DOHH2 (cell line): ENCODE measurements around the gene TFAP2C.

Experiments used
- H3F3A ChIP-seq: fragments of 200-600 bp; sonication (generic), shearing (Covaris generic); 2 replicates; pipeline ENCODE4 v1.6.0; 2016; ENCODE audit warnings: antibody characterized with exemption, mild to moderate bottlenecking; ENCODE audit not compliant: control insufficient read depth, insufficient read depth
- H3K27ac ChIP-seq: fragments of 200-600 bp; sonication (generic); 2 replicates; pipeline ENCODE4 v1.5.1; 2014; ENCODE audit warnings: low read depth, mild to moderate bottlenecking, low read length, moderate library complexity
- H3K27me3 ChIP-seq: fragments of 200-600 bp; sonication (generic); 2 replicates; pipeline ENCODE4 v1.6.1; 2014; ENCODE audit warnings: mild to moderate bottlenecking, low read length, mixed read lengths; ENCODE audit not compliant: control insufficient read depth
- H3K36me3 ChIP-seq: fragments of 200-600 bp; sonication (generic); 2 replicates; pipeline ENCODE4 v1.6.1; 2014; ENCODE audit warnings: mild to moderate bottlenecking, low read length, moderate library complexity, mixed read lengths; ENCODE audit not compliant: control insufficient read depth
- H3K4me1 ChIP-seq: fragments of 200-600 bp; sonication (generic); 2 replicates; pipeline ENCODE4 v1.6.1; 2014; ENCODE audit warnings: mild to moderate bottlenecking, low read length, mixed read lengths; ENCODE audit not compliant: control insufficient read depth
- H3K4me2 ChIP-seq: fragments of 200-600 bp; sonication (generic); 2 replicates; pipeline ENCODE4 v1.6.0; 2014; ENCODE audit warnings: mild to moderate bottlenecking, low read length, moderate library complexity
- H3K4me3 ChIP-seq: fragments of 200-600 bp; sonication (generic); 2 replicates; pipeline ENCODE4 v1.5.1; 2014; ENCODE audit warnings: mild to moderate bottlenecking, low read length, mixed read lengths
- H3K79me2 ChIP-seq: fragments of 200-600 bp; sonication (generic); 2 replicates; pipeline ENCODE4 v1.6.1; 2014; ENCODE audit warnings: mild to moderate bottlenecking, low read length, mixed read lengths; ENCODE audit not compliant: control insufficient read depth
- H3K9me2 ChIP-seq: fragments of 200-600 bp; sonication (generic); replicated peaks from 2 replicates; pipeline ENCODE4 v1.6.1; 2014; ENCODE audit warnings: mild to moderate bottlenecking, low read length, mixed read lengths; ENCODE audit not compliant: control insufficient read depth
- H3K9me3 ChIP-seq: fragments of 200-600 bp; sonication (generic); 2 replicates; pipeline ENCODE4 v1.6.1; 2014; ENCODE audit warnings: antibody characterized with exemption, low read length, mixed read lengths; ENCODE audit not compliant: control insufficient read depth, insufficient read depth
- H4K20me1 ChIP-seq: fragments of 200-600 bp; sonication (generic); 2 replicates; pipeline ENCODE4 v1.6.0; 2014; ENCODE audit warnings: low read depth, mild to moderate bottlenecking, antibody characterized with exemption, low read length, moderate library complexity; ENCODE audit not compliant: control insufficient read depth, insufficient read depth
- EZH2phosphoT487 ChIP-seq: fragments of 200-600 bp; sonication (generic); IDR thresholded peaks from 2 replicates; pipeline ENCODE4 v1.6.1; 2017; ENCODE audit warnings: borderline replicate concordance, mild to moderate bottlenecking, antibody characterized with exemption, low read length, moderate library complexity, mixed read lengths
- TF ChIP-seq, protein P1 (sequence below): fragments of 200-600 bp; sonication (generic); IDR thresholded peaks from one replicate; pipeline ENCODE4 v1.5.1; 2014; ENCODE audit warnings: antibody characterized with exemption, mild to moderate bottlenecking, low read depth, low read length; ENCODE audit not compliant: poor library complexity, severe bottlenecking

TFAP2C gene

DNA sequence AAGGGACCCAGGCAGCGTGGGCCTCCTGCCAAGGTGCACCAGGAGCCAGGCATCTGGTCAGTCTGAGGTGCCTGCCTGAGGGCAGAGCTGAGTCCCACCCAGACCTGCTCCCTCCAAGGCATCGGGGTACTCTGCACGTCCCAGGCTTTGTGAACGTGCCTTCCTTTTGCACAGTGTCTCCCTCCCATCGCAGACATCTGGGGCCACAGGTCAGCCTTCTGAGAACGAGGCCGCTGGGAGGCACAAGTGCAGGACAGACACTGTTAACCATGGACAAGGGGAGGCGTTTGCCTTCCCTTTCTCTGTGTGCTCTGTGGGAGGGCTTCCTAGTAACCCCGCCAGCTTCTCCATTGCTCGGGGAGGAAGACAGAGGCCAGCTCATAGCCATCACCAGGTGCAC lies 47.6 kb downstream of the TFAP2C start:
- no peak overlapping the region for H3K4me3 ChIP-seq
- no peak overlapping the region for H3K27ac ChIP-seq
- H3K4me1 ChIP-seq = no peaks in the 10 kb centered on the region
- no peaks in the 10 kb centered on the region for H3K27me3 ChIP-seq
- no peaks in the 10 kb centered on the region for H3K9me2 ChIP-seq
- no peaks in the 10 kb centered on the region for H3K79me2 ChIP-seq
- no peaks in the 10 kb centered on the region for H3K36me3 ChIP-seq
- H4K20me1 ChIP-seq = no peaks in the 10 kb centered on the region
- TF ChIP-seq EZH2phosphoT487 = no peak
- TF ChIP-seq, protein P1, sequence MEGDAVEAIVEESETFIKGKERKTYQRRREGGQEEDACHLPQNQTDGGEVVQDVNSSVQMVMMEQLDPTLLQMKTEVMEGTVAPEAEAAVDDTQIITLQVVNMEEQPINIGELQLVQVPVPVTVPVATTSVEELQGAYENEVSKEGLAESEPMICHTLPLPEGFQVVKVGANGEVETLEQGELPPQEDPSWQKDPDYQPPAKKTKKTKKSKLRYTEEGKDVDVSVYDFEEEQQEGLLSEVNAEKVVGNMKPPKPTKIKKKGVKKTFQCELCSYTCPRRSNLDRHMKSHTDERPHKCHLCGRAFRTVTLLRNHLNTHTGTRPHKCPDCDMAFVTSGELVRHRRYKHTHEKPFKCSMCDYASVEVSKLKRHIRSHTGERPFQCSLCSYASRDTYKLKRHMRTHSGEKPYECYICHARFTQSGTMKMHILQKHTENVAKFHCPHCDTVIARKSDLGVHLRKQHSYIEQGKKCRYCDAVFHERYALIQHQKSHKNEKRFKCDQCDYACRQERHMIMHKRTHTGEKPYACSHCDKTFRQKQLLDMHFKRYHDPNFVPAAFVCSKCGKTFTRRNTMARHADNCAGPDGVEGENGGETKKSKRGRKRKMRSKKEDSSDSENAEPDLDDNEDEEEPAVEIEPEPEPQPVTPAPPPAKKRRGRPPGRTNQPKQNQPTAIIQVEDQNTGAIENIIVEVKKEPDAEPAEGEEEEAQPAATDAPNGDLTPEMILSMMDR = no peak
- H3K9me3 ChIP-seq = no peaks in the 10 kb centered on the region
- H3K4me2 ChIP-seq = no peak overlapping the region
- no peaks in the 10 kb centered on the region for H3F3A ChIP-seq

DNA sequence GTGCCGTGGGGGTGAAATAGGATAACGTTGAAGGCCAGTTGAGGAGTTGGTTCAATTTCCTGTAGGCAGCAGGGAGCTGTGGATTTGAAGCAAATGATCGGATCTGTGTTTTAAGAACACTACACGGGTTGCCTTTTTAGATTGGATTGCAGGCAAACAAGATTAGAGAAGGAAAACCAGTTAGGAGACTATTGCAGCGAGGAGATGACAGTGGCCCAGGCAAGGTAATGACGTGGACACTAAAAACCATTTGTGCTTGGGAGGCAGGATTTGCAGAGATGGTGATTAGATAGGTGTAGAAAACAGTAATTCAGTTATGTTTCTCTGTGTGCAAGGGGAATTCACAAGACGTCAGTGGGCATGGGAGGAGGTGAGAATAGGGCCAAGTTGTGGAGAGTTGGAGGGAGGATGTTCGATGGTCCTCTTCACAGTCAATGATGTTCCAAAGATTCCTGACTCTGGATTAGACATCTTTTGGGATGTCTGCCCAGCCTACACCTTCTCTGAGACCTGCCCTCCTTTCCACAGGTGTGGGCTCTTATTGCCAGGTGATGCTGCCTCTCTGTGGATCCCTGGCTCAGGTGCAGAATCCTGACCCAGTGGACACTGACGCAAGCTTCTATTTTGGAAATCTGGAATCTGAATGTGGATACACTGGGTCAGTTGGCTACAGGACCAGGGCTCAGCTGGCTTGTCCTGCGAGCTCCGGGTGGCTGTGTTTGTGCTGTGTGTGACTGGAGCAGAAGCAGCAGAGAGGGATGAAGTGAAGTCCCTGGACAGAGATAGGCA lies 54.2 kb downstream of the TFAP2C start:
- no peaks in the 10 kb centered on the region for H3K79me2 ChIP-seq
- H3K9me3 ChIP-seq = no peaks in the 10 kb centered on the region
- no peak overlapping the region for H3K4me2 ChIP-seq
- no peaks in the 10 kb centered on the region for H4K20me1 ChIP-seq
- no peak overlapping the region for H3K4me3 ChIP-seq
- no peak for TF ChIP-seq EZH2phosphoT487
- TF ChIP-seq, protein P1 = no peak
- H3K27ac ChIP-seq = no peak overlapping the region
- H3K9me2 ChIP-seq = no peaks in the 10 kb centered on the region
- no peaks in the 10 kb centered on the region for H3K4me1 ChIP-seq
- no peaks in the 10 kb centered on the region for H3K36me3 ChIP-seq
- no peaks in the 10 kb centered on the region for H3F3A ChIP-seq
- peaks cover 3% of the 10 kb centered on the region; the same call in 1 of the 2 replicates for H3K27me3 ChIP-seq

DNA sequence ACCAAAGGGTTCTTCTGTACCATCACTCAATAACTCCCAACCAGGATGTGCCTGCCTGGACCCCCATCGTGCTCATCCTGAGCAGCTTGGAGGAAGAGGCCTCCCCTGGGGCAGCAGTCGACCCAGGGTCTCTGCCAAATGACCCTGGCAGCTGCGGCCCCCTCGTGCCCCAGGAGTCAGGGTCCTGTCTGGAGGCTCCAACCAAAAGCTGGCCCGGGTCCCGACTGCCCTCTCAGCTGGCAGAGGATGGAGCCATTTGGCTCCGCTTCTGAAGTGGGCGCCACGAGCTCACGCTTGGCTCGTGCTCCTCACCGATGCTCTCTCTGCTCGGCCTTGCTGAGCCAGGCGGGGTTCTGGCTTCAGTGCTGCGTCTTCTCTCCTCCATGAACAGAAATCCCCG lies 56.8 kb downstream of the TFAP2C start:
- no peak for TF ChIP-seq EZH2phosphoT487
- TF ChIP-seq, protein P1 = no peak

More for the DNA sequence above, 56.8 kb downstream of the TFAP2C start:
- Histone ChIP-seq H3K36me3 (no peaks in the 10 kb centered on the region), H3K4me3 (no peak overlapping the region), H4K20me1 (no peaks in the 10 kb centered on the region), H3K9me3 (no peaks in the 10 kb centered on the region), H3K79me2 (no peaks in the 10 kb centered on the region), H3K27me3 (peaks cover 5% of the 10 kb centered on the region; the same call in 1 of the 2 replicates), H3K4me1 (peaks cover 17% of the 10 kb centered on the region), H3K27ac (no peak overlapping the region), H3F3A (0 out of 2 replicates have a peak, but pooled peaks cover 3% of the 10 kb centered on the region), H3K9me2 (no peaks in the 10 kb centered on the region), H3K4me2 (no peak overlapping the region)
